GM12878 (cell line): ENCODE results near the gene DHX30. TPM values are rescaled to one million over a fixed set of nuclear protein-coding genes. Genes with fewer than 3 reads are reported as not detected.
A peak's percentile ranks its signal among the peaks of the same experiment; 100 is the strongest.

ENCODE experiments used
- microRNA counts: library from miRNA; unstranded; fragments of <30 nt; microRNA quantifications from one replicate; lab custom pipeline; 2016
- microRNA-seq: library from miRNA; unstranded; fragments of <30 nt; microRNA quantifications from one replicate; pipeline ENCODE4, GENCODE V29; 2018
- polyA plus RNA-seq, 11 experiments: library from polyadenylated mRNA; depleted of rRNA in 4 of 11; unstranded in 6 of 11; stranded (reverse) in 5 of 11; fragments of >200 nt; fragmentation: Nextera tagmentation in 4 of 11; fragmentation: Illumina TruSeq in 1 of 11; extraction: Ambion mirVana in 4 of 11; extraction: Trizol in 1 of 11; gene quantifications; 1 replicate in 1 of 11; 2 replicates in 10 of 11; pipeline versions ENCODE4 v1.2.1 to v1.2.3, GENCODE V29; 2011 to 2016; ENCODE audit warnings: inconsistent platforms in 2 of 11, missing spikeins in 2 of 11, low read depth in 1 of 11
- small RNA-seq: library from RNA; depleted of rRNA; stranded (forward); fragments of <200 nt; gene quantifications from one replicate; pipeline ENCODE3, GENCODE V24; 2014
- total RNA-seq, 4 experiments: library from RNA; depleted of rRNA in 3 of 4; stranded (reverse); fragments of >200 nt in 3 of 4; fragmentation: Illumina TruSeq in 1 of 4; extraction: Trizol in 1 of 4; gene quantifications; 2 replicates each; pipeline versions ENCODE4 v1.2.1 to v1.2.3, GENCODE V29; 2013 to 2021

Gene DHX30
- total and polyA plus RNA-seq, 10 of the 15 experiments (the other 5 are each of a cell fraction or from before 2014, with no cell fraction given): 9.5 to 75.3 (median 47.8) TPM

MicroRNA genes within 50 kb of the gene (microRNA counts, 767-probe panel; counts per million panel counts)
- microRNA hsa-miR-1226-3p (lab: Ali Mortazavi, UCI): 55.3 counts per million

Small RNA genes within 50 kb of the gene (microRNA-seq; reads per million reads assigned to microRNA genes)
- 82.6 reads per million, percentile 73 among the genes with 10 or more reads in this experiment for gene MIR1226

Small RNA genes within 50 kb of the gene (small RNA-seq; reads per million reads assigned to genes)
- gene MIR1226 (1.6 reads per million, percentile 53 among the genes with 10 or more reads in this experiment), gene RF02271 (not detected)

Other genes starting within 250 kb of the DHX30 start
- gene CSPG5, start 224.3 kb upstream of the DHX30 start, total RNA-seq (2014; rRNA removed): 0.11 and 0.17 TPM in 2 replicates
- not detected in 2 replicates for gene CSPG5, start 224.3 kb upstream of the DHX30 start, total RNA-seq (2014; rRNA removed; fragmentation: Illumina TruSeq; extraction: Trizol)
- gene CSPG5, start 224.3 kb upstream of the DHX30 start, total RNA-seq (2021): 0.08 and 0.16 TPM in 2 replicates
- gene CSPG5, start 224.3 kb upstream of the DHX30 start, polyA plus RNA-seq (2011; rRNA removed): 0.06 TPM in 1 of 2 replicates, not detected in the other
- gene CSPG5, start 224.3 kb upstream of the DHX30 start, polyA plus RNA-seq (2014; fragmentation: Illumina TruSeq; extraction: Trizol): not detected in 2 replicates
- not detected for gene CSPG5, start 224.3 kb upstream of the DHX30 start, polyA plus RNA-seq (2014; fragmentation: Nextera tagmentation; extraction: Ambion mirVana)
- 0.22 TPM in 1 of 2 replicates, not detected in the other for gene CSPG5, start 224.3 kb upstream of the DHX30 start, polyA plus RNA-seq (2014; rRNA removed)
- not detected for gene CSPG5, start 224.3 kb upstream of the DHX30 start, polyA plus RNA-seq (2016; fragmentation: Nextera tagmentation; extraction: Ambion mirVana)
- 49.2 and 55.9 TPM in 2 replicates for gene SMARCC1, start 21.2 kb upstream of the DHX30 start, total RNA-seq (2014; rRNA removed)
- 62.7 and 65.0 TPM in 2 replicates for gene SMARCC1, start 21.2 kb upstream of the DHX30 start, total RNA-seq (2014; rRNA removed; fragmentation: Illumina TruSeq; extraction: Trizol)
- gene SMARCC1, start 21.2 kb upstream of the DHX30 start, total RNA-seq (2021): 145 and 147 TPM in 2 replicates
- gene SMARCC1, start 21.2 kb upstream of the DHX30 start, polyA plus RNA-seq (2011; rRNA removed): 39.4 and 65.6 TPM in 2 replicates
- gene SMARCC1, start 21.2 kb upstream of the DHX30 start, polyA plus RNA-seq (2014; fragmentation: Illumina TruSeq; extraction: Trizol): 84.1 and 84.5 TPM in 2 replicates
- gene SMARCC1, start 21.2 kb upstream of the DHX30 start, polyA plus RNA-seq (2014; fragmentation: Nextera tagmentation; extraction: Ambion mirVana): 10 to 100 TPM; 26.6 to 29.2 TPM
- gene SMARCC1, start 21.2 kb upstream of the DHX30 start, polyA plus RNA-seq (2014; rRNA removed): 33.5 and 34.4 TPM in 2 replicates
- 100 to 1,000 TPM; 116 to 120 TPM for gene SMARCC1, start 21.2 kb upstream of the DHX30 start, polyA plus RNA-seq (2016; fragmentation: Nextera tagmentation; extraction: Ambion mirVana)
- 31.9 and 35.6 TPM in 2 replicates for gene MAP4, start 213.3 kb downstream of the DHX30 start, total RNA-seq (2014; rRNA removed)
- 32.8 and 35.0 TPM in 2 replicates for gene MAP4, start 213.3 kb downstream of the DHX30 start, total RNA-seq (2014; rRNA removed; fragmentation: Illumina TruSeq; extraction: Trizol)
- 145 and 147 TPM in 2 replicates for gene MAP4, start 213.3 kb downstream of the DHX30 start, total RNA-seq (2021)
- gene MAP4, start 213.3 kb downstream of the DHX30 start, polyA plus RNA-seq (2011; rRNA removed): 29.7 and 44.3 TPM in 2 replicates
- gene MAP4, start 213.3 kb downstream of the DHX30 start, polyA plus RNA-seq (2014; fragmentation: Illumina TruSeq; extraction: Trizol): 80.0 and 85.6 TPM in 2 replicates
- gene MAP4, start 213.3 kb downstream of the DHX30 start, polyA plus RNA-seq (2014; fragmentation: Nextera tagmentation; extraction: Ambion mirVana): 10 to 100 TPM; 22.2 to 29.1 TPM
- 50.1 and 65.0 TPM in 2 replicates for gene MAP4, start 213.3 kb downstream of the DHX30 start, polyA plus RNA-seq (2014; rRNA removed)
- 10 to 100 TPM; 95.9 to 96.4 TPM for gene MAP4, start 213.3 kb downstream of the DHX30 start, polyA plus RNA-seq (2016; fragmentation: Nextera tagmentation; extraction: Ambion mirVana)